NCI-H82 treated with DMSO at 0.1 percent for 48 hours (cell line): ENCODE data around the gene MEG3.
"Not testable (repeated sequence)": the region's sequence is repeated elsewhere in the genome, so short reads cannot be mapped to it uniquely, and the experiment has no call there.

Experiments used
- DNase-seq: peaks from one replicate; lab custom pipeline; 2025; ENCODE audit not compliant: unreplicated experiment; lab: John Stamatoyannopoulos, UW

Gene MEG3

DNA sequence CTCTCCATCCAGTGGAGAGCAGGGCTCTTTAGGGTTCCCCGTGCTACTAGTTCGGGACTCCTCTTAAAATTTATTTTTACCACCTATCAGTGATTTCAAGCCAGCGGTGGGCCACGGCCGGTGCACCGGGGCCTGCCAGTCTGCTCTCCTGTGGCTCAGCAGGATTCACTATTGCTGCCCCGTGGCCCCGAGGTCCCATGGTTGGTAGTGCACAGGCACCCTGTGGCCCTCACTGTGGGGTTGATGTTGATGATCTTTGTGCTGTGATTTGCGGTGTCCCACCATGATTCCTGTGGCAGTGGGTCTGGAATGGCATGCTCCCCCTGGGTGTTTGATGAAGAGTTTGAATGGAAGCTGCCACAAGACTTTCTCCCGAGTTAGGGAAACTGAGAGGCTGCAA, 12.6 kb upstream of the MEG3 start:
- DNase-seq: no peak

DNA sequence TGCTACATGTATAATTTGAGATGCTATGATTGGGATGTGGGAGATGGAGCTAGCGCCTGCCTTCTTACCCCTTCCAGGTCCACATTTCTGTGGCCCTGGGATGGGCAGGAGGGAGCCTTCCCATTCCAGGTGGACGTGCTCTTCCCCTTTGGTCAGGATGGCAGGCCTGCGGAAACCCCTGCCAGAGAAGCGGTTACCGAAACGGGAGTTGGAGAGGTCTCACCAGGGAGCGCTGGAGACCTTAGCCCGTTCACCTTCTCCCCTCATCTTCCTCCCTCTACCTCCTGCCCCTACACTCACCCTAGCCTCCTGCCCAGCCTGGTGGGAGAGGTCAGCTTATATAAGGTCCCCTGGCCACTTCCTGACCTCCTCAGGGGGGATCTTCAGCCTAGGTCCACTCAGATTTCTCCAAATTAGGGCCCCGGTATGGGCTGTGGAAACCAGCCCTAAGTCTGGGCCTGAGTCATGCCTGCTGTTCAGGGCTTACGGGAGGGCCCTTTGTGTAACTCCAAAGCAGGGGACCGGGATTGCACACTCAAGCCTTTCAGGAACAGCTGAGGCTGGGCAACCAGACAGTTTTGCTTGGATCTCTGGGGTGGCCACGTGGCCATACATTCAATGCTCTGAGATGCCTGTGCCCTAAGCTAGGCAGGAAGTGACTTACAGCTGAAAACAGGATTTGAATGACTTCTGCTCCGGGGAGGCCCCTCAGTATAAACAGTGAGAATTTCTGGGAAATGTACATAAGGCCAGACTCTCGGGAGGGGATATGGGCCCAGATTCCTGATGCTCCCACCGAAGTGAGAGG, 10.2 kb upstream of the MEG3 start:
- DNase-seq: no peak

DNA sequence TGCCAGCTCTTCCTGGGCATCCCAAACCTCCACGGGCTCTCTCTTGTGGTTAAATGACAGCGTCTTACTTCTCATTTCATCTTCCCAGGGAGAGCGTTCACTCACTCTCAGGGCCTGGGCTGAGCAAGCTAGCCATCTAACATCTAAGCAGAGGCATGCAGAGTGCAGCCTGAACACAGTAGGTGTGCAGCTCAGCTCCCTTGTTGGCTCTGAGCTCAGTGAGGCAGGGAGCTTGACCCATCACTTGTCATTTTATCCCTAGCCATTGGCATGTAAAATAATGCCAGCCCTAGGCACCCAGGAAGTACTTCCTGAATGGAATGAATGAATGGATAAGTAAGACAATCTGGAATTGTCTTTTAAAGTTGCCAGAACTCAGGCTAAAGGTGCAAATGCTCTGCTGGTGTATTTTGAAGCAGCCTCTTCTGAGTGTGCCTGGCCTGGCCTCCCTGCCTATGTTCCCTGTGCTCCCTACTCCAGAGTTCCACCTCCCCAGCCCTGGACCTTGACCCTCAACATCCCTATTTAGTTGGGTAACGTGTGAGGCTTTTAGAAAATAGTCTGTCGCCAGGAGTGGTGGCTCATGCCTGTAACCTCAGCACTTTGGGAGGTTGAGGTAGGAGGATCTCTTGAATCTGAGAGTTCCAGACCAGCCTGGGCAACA, 9.5 kb upstream of the MEG3 start:
- DNase-seq: no peak

DNA sequence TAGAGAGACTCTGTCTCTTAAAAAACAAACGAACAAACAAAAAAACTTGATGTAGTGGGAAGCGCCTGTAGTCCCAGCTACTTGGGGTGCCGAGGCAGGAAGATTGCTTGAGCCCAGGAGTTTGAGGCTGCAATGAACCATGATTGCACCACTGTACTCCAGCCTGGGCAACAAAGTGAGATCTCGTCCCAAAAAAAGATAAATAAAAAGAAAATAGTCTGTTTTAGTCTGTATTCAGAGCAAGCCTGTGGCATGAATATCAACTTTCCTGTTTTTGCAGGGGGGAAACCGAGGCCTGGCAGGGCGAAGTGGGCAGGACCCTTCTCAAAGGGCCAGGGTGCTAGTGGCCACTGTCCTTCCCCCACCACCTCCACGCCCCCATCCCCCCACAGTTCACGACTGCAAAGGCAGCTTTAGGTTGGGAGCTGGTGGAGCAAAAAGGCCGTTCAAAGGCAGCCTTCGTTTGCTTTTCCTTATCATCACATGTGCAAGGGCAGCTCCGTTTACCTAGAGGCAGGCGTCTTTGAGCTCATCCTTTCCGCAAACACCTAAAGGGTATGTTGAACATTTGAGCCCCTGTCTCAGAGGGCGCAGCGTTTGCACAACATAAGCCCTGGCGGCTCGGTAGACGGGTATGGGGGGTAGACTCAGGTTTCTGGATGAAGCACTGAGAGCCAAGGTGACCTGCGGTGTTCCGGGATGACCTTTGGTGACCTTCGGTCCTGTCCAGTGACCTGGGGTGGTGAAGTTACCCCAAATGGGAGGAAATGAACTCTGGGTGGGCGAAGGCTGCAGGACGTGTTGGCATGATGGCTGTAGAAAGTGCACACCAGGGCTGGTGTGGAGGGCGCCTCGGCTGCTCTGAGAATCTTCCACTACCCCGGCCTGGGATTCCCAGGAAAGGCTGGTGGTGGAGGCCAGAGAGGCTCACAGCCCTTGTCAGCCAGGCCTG, 8.7 kb upstream of the MEG3 start:
- DNase-seq: no peak

DNA sequence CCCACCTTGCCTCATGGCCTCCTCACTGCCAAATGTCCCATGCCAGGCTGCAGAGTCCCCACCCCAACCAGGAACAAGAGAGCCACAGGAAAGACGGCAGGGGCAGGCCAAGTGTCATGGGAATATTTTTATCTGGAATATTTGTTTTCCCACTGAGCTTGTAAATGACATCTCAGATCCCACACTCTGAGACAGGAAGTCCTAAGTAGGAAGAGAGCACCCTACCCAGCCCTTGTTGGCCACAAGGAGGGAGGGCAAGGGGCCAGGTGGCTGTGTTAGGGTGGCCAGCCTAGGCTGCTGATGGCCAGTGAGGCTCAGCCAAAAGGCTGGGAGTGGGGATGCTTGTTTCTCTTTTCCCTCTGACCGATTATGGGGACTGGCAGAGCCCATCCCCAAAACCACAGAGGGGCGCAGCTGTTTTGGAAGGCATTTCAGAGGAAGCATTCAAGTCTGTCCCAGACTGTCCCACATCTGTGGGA, 7.7 kb upstream of the MEG3 start:
- no peak for DNase-seq

DNA sequence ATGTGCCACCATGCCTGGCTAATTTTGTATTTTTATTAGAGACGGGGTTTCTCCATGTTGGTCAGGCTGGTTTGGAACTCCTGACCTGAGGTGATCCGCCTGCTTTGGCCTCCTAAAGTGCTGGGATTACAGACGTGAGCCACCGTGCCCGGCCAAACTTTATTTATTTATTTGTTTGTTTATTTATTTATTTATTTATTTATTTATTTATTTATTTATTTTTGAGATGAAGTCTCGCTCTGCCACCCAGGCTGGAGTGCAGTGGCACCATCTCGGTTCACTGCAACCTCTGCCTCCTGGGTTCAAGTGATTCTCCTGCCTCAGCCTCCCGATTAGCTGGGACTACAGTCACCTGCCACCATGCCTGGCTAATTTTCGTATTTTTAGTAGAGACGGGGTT, 7.0 kb upstream of the MEG3 start:
- not testable (repeated sequence) for DNase-seq

DNA sequence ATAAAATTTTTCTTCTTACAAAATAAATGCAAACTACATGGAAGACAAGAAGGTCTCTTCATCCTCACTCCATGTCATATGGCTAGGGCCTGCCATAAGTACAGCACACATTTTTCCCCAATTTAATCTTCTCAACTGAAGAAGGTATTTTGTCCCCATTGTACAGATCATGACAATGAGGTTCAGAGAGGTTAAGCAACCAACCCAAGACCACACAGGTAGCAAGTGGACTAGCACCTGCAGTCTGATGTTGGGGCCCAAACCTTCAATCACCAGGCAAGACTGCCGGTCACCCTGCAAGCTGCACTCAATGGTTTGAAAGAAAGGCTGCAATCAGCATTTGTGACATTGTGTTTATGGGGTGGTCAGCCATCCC, 6.5 kb upstream of the MEG3 start:
- DNase-seq: no peak

DNA sequence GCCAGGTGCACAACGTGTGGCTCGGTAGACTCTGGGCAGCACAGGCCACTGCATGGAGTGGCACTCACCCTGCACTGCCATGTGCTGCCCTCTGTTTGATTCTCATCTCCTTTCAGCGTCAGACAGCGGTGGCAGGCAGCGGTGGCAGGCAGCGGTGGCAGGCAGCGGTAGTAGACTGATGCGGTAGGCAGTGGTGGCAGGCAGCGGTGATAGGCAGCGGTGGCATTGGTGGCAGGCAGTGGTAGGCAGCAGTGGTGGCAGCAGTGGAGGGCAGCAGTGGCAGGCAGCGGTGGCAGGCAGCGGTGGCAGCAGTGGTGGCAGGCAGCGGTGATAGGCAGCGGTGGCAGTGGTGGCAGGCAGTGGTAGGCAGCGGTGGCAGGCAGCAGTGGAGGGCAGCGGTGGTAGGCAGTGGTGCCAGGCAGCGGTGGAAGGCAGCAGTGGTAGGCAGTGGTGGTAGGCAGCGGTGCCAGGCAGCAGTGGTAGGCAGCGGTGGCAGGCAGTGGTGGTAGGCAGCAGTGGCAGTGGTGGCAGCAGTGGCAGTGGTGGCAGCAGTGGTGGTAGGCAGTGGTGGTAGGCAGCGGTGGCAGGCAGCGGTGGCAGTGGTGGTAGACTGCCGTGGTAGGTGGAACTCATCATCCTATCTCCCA, 6.0 kb upstream of the MEG3 start:
- no peak for DNase-seq

DNA sequence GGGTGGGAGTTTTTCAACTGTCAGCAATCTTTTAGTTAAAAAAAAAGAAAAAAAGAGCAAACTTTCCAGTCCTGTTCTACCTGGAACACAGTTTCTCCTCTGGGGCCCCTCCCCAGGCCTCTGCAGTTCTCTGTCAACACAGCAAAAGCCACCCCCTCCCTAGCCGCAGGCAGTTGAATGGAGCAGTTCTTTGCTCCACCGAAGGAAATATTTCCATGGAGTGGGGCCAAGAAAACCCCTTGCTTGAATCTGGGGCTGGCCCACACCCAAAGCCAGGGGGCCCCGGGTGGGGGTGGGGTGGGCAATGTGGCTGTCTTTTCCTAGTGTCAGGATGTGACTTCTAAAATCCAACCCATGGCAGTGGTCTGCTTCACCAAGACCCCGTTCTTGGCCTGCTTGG, 5.0 kb upstream of the MEG3 start:
- DNase-seq: no peak

DNA sequence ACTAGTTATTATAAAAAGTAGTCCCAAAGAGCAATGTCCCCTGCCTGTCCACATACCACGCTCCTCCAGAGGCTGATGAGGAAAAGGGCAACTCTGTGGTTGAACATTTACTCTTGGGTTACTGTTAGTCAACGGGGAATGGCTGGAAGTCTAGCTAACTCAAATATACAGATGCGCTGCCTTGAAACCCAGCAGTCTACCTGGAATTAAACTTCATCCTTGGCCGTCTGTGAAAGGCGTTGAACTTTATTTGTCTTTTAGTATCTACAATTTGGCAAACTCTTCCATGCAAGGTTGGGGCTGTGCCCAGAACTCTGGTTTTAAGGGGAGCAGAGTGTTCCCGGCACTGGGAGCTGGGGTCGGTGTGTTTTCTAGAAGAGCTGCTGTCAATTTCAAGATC, 3.9 kb upstream of the MEG3 start:
- no peak for DNase-seq

DNA sequence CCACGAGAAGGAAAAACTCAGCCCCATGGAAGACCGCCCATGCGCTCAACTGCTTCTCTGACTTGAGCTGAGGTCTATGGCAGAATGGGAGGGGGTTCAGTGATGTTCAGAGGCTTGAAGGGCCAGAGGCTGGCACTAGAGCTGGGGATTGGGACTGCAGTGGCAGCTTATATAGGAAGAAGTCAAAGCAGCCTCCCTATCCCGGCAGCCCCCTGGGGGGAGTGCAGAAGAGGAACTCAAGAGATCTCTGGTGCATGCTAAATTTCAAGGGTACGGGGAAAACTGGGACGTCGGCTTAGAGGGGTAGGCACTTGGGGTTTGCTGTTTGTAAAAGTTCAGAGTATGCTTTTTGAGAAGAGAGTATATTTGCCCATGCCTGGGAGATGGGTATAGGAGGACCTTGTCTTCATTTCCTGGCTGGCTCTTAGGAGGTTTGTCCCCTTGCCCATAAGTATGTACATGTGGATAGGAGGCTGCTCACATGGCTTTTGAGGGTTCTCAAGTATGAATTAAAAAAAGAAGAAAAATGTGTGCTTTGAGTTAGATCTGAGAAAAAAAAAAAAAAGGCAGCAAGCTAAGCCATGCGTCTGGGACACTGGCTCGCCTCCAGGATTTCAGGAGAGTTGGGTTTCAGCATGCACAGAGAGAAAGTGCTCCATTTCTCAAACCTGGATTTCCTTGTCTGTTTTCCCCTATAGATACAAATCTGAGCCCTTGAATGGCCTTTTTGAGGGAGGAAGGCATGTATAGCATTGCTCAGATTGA, 3.2 kb upstream of the MEG3 start:
- DNase-seq: no peak

DNA sequence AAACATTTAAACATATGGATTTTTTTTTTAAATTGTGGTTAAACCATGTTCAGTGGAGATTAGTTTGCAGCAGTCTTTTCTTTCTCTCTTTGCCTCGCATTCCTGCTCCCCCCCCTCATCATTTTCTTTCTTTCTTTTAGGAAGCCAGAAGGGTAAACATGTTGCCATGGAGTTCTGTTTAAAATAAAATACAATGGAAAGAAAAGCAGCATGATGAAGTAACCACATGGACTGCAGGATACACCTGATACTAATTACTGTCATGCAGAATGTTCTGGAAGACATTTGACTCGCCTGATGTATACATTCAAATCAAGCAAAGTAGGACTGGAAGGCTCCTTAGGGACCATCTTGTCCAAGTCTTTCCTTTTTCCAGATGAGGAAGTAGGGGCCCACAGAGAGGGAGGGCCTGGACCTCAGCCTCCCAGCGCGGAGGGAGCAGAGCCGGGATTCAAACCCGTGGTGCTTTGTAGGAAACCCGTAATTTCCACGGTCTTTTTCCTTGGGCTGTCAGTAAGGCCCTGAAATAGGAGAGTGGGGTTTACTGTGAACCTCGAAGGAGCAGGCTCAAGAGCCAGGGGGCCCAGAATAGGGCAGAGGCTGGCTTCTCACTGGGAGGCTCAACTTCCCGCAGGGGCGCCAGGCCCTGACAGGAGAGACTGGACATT, 2.4 kb upstream of the MEG3 start:
- DNase-seq: no peak

DNA sequence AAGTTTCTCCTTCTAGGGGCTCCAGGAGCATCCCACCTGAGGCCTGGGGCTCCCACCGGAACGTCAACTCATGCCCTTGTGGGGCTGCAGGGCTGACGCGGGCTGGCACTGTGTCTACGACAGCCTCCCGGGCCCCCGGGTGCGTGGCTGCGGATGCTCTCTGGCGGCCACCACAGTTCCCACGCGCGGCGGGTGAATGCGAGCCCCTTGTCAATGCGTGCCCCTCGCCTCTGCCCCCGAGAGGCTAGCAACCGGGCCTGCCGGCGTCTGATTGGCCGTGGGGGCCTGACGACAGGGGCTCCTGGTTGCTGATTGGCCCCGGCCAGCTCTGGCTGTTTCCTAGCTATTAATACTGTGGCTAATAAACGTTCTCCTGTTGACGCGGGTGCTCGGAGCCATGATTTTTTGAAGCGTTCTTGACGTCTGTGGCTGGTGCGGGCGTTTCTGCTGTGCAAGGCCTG, 1.8 kb upstream of the MEG3 start:
- no peak for DNase-seq

DNA sequence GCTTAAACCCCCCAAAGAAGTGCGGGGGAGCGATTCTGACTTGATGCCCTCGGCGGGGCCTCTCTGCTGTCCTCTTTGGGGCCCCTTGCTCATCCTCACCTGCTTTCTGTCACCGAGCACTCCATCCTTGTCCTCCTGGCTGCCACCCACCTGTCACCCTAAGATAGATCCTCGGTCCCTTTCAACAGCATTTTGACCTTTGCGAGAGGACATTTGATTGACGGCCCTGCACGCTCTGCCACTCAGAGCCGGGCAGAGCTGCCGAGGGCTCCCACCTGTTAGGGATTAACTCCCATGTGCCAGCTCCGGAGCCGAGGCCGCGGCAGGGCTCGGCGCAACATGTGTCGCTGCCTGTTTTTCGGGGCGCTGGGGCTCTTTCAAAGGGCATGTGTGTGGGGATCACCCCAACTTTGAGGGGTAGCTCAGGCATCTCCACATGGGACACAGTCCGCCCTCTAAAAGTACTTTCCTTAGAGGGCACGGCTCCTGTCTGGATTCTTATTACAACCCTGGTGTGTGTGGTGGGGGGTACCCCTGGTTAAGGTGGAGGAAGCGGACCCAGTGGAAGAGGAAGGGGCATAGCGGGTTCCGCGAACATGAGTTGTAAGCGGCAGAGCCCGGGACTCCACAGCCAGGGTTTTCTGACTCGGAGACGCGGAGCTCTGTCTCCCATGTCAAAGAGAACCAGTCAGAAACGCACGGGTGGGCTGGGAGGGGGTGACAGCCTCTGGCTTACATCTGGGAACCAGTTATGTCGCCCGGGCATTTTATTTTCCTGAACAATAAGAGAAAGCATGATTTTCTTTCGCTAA, 811 bp upstream of the MEG3 start:
- DNase-seq: no peak

DNA sequence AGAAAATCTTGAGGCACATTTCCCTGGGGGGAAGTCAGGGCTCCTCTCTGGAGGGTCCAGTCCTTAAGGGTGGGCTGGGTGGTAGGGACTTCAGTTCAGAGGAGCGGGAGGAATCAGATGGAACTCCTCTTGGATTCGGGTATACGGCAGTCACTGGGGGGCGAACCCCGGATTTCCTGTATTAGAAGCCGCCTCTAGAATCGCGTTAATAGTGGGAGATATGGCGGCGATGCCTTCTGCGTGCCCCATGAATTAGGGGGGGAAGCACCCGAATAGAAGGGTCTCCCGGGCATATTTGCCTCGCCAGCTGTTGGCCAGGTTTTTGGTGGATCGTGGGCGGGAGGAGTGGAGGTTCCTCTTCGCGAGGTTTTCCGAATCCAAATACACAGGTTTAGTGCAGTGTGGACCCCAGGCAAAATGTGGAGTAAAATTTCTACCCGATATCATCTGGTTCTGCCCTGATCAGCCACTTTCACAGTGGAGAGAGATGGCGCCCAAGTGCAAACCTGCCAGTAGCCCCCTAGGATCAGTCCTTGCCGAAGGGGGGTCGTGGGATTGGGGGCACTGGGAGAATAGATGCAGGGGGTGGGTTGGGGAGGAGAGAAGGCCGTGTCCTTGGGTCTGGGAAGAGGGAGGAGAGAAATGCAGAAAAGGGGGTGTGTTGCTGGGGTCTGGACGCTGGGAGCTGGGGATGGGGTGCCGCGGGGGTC, 628 bp downstream of the MEG3 start:
- DNase-seq: no peak

DNA sequence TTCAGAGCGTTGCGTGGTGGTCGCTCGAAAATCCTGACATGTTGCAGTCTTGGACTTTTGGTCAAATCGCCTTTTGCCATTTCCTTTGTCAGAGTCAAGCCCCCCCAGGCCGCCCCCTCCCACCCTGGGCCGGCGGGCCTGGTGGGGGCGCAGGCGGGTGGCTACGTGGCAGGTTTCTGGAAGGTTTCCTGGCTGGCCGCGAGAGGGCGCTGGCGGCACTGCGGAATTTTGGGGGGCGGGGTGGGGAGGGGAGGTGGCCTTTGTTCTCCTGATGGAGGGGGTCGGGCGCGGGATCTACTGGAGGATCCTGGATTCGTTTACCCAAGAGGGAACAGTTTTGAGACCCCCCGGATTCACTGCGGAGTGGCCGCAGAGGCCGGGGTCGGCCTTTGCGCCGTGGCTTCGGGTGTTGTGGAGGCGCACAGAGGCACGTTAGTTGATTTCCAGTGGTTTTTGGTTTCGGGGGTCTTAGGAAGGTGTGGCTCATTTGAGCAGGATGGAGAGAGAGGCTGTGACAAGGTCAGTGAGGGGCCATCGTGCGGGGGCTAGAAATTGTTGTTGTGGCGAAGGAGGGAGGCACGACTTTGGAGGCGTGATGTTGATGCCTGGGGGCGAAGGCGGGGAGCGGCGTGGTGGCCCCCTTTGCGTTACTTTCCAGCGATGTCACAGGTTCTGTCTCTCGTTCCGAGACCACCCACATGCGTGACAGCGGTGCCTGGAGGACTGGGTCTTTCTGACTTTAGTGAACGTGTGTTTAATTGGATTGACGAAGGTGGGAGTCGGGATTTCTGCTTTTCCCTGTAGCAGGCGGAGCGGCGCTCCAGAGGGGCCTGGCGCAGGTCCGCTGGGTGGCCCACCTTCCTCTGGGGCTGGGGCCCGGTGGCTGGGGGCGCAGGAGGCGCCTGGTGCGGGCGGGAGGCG, 1.4 kb downstream of the MEG3 start:
- no peak for DNase-seq
